ENCODE results near the gene NDFIP2.

DNA sequence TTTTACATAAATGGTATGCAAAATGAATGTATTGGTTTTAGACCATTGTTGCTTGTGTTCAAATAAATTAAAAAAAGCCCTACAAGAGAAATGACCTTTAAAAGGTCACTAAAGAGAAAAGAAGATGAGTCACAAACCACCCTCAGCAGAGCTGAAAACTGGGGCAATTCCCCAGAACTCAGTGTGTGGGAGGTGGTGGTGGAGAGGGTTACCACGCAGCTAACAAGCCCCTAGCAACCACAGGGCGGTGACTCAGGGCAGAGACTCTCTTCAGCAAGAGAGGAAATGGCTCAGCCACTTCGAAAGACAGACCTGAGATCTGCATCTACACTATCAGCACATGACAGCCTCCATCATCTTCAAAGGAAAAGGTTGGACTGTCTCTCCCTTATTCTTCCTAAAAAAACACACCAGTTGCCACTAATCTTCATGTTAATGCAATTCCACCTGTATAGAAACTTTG lies 29.4 kb upstream of the NDFIP2 start:
- TF ChIP-seq PPARA (CRISPR knock-in tag; IDR thresholded peaks at IDR 0.05; ENCODE audit: borderline replicate concordance) = no peak
- TF ChIP-seq ZC3H10 (CRISPR knock-in tag; IDR thresholded peaks at IDR 0.05) = no peak
- TF ChIP-seq, protein P1, sequence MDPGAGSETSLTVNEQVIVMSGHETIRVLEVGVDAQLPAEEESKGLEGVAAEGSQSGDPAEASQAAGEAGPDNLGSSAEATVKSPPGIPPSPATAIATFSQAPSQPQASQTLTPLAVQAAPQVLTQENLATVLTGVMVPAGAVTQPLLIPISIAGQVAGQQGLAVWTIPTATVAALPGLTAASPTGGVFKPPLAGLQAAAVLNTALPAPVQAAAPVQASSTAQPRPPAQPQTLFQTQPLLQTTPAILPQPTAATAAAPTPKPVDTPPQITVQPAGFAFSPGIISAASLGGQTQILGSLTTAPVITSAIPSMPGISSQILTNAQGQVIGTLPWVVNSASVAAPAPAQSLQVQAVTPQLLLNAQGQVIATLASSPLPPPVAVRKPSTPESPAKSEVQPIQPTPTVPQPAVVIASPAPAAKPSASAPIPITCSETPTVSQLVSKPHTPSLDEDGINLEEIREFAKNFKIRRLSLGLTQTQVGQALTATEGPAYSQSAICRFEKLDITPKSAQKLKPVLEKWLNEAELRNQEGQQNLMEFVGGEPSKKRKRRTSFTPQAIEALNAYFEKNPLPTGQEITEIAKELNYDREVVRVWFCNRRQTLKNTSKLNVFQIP (CRISPR knock-in tag; IDR thresholded peaks at IDR 0.05; ENCODE audit: borderline replicate concordance, low read depth) = no peak
- no peak for TF ChIP-seq ZFP3 (CRISPR knock-in tag; IDR thresholded peaks at IDR 0.05)
- no peak for TF ChIP-seq ZFP30 (CRISPR knock-in tag; IDR thresholded peaks at IDR 0.05)
- no peak for TF ChIP-seq TOX (CRISPR knock-in tag; IDR thresholded peaks at IDR 0.05; ENCODE audit: borderline replicate concordance)
- no peak for TF ChIP-seq RARB (CRISPR knock-in tag; IDR thresholded peaks at IDR 0.05)
- TF ChIP-seq, protein P2, sequence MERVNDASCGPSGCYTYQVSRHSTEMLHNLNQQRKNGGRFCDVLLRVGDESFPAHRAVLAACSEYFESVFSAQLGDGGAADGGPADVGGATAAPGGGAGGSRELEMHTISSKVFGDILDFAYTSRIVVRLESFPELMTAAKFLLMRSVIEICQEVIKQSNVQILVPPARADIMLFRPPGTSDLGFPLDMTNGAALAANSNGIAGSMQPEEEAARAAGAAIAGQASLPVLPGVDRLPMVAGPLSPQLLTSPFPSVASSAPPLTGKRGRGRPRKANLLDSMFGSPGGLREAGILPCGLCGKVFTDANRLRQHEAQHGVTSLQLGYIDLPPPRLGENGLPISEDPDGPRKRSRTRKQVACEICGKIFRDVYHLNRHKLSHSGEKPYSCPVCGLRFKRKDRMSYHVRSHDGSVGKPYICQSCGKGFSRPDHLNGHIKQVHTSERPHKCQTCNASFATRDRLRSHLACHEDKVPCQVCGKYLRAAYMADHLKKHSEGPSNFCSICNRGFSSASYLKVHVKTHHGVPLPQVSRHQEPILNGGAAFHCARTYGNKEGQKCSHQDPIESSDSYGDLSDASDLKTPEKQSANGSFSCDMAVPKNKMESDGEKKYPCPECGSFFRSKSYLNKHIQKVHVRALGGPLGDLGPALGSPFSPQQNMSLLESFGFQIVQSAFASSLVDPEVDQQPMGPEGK (CRISPR knock-in tag; IDR thresholded peaks at IDR 0.05; ENCODE audit: borderline replicate concordance) = no peak
- TF ChIP-seq ISL1 (CRISPR knock-in tag; IDR thresholded peaks at IDR 0.05) = no peak
- TF ChIP-seq ESRRG (CRISPR knock-in tag; IDR thresholded peaks at IDR 0.05) = no peak
- TF ChIP-seq, protein P3, sequence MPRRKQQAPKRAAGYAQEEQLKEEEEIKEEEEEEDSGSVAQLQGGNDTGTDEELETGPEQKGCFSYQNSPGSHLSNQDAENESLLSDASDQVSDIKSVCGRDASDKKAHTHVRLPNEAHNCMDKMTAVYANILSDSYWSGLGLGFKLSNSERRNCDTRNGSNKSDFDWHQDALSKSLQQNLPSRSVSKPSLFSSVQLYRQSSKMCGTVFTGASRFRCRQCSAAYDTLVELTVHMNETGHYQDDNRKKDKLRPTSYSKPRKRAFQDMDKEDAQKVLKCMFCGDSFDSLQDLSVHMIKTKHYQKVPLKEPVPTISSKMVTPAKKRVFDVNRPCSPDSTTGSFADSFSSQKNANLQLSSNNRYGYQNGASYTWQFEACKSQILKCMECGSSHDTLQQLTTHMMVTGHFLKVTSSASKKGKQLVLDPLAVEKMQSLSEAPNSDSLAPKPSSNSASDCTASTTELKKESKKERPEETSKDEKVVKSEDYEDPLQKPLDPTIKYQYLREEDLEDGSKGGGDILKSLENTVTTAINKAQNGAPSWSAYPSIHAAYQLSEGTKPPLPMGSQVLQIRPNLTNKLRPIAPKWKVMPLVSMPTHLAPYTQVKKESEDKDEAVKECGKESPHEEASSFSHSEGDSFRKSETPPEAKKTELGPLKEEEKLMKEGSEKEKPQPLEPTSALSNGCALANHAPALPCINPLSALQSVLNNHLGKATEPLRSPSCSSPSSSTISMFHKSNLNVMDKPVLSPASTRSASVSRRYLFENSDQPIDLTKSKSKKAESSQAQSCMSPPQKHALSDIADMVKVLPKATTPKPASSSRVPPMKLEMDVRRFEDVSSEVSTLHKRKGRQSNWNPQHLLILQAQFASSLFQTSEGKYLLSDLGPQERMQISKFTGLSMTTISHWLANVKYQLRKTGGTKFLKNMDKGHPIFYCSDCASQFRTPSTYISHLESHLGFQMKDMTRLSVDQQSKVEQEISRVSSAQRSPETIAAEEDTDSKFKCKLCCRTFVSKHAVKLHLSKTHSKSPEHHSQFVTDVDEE (CRISPR knock-in tag; IDR thresholded peaks at IDR 0.05) = no peak
- no peak for TF ChIP-seq ARNTL (CRISPR knock-in tag; IDR thresholded peaks at IDR 0.05; ENCODE audit: borderline replicate concordance, low read depth)
